ENCODE data around the gene TUFT1. TPM values are rescaled to one million over a fixed set of nuclear protein-coding genes. Genes with fewer than 3 reads are reported as not detected.

Gene TUFT1
- total and polyA plus RNA-seq, 2 of the 8 experiments (the other 6 are each of a cell fraction or from before 2014, with no cell fraction given), result 7.3 to 10.4 TPM

DNA sequence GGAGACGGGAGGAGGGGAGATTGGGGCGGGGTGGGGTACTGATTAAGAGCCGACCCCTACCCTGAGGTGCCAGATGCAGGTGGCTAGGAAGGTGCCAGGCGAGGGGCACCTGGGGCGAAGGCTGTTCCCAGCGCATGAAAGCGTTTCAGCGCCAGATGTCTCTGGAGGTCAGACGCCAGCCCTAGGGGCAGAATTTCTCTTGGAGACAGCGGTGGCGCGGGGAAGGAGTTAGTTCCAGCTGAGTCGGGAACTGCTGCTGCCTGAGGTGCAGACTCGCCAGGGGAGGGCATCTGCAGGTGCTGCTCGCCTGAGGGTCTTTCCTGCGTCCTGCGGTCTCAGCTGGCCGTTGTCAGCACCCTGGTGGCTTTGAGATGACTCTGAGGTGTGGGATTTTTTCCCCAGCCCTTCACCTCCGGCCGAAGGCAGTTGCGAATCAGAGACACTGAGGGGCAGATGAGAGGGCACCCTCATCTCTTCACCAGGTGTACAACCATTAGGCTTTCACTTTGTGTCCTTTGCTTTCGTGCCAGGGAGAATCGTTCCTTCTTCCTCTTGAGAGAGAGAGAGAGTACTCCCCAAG, 28.4 kb upstream of the TUFT1 start (continued):
- TF ChIP-seq, protein P1, sequence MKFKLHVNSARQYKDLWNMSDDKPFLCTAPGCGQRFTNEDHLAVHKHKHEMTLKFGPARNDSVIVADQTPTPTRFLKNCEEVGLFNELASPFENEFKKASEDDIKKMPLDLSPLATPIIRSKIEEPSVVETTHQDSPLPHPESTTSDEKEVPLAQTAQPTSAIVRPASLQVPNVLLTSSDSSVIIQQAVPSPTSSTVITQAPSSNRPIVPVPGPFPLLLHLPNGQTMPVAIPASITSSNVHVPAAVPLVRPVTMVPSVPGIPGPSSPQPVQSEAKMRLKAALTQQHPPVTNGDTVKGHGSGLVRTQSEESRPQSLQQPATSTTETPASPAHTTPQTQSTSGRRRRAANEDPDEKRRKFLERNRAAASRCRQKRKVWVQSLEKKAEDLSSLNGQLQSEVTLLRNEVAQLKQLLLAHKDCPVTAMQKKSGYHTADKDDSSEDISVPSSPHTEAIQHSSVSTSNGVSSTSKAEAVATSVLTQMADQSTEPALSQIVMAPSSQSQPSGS (IDR thresholded peaks at IDR 0.05; ENCODE audit: low read length), result no peak
- TF ChIP-seq POLR2AphosphoS5 (IDR thresholded peaks at IDR 0.05; ENCODE audit: low read depth, low read length) (no peak; the same call in 1 of the 2 replicates), SAP30 (IDR thresholded peaks at IDR 0.05; ENCODE audit: insufficient read depth, insufficient replicate concordance, low read length) (peak; percentile 60), TBP (IDR thresholded peaks at IDR 0.05; ENCODE audit: low read depth, low read length) (no peak), HDAC2 (IDR thresholded peaks at IDR 0.05; ENCODE audit: borderline replicate concordance in 1 of 2, low read depth in 2 of 2, low read length in 2 of 2) (peak in 1 of 2 experiments; percentile 70; a peak in 1 of 4 replicates), CEBPB (IDR thresholded peaks at IDR 0.05; ENCODE audit: low read depth, low read length) (no peak), SUZ12 (IDR thresholded peaks at IDR 0.05; ENCODE audit: low read length) (no peak), RAD21 (IDR thresholded peaks at IDR 0.05 in 1 of 2, conservative IDR thresholded peaks at IDR 0.05 in 1 of 2; ENCODE audit: low read depth in 2 of 2, low read length in 2 of 2) (peak in 1 of 2 experiments; percentile 0; a peak in 1 of 4 replicates)
- TF ChIP-seq, protein P2, sequence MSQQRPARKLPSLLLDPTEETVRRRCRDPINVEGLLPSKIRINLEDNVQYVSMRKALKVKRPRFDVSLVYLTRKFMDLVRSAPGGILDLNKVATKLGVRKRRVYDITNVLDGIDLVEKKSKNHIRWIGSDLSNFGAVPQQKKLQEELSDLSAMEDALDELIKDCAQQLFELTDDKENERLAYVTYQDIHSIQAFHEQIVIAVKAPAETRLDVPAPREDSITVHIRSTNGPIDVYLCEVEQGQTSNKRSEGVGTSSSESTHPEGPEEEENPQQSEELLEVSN (IDR thresholded peaks at IDR 0.05), result no peak
